Spinal cord (tissue), 10 donors: ENCODE data around the gene GTF2B. TPM values are rescaled to one million over a fixed set of nuclear protein-coding genes. Genes with fewer than 3 reads are reported as not detected.
"Not testable (repeated sequence)": the region's sequence is repeated elsewhere in the genome, so short reads cannot be mapped to it uniquely, and the experiment has no call there.

Experiments used
- DNase-seq, 6 donors: peaks; one replicate each; pipeline versions ENCODE4 v3.0.0 to v3.0.0-alpha.2; 2013 to 2015; ENCODE audit warnings: low spot score in 6 of 6, low read depth in 4 of 6
- H3K27ac ChIP-seq: one replicate; pipeline ENCODE4 v1.5.1; 2013; ENCODE audit warnings: low read depth, low read length, control low read depth
- H3K27me3 ChIP-seq: one replicate; pipeline ENCODE4 v1.6.1; 2013; ENCODE audit warnings: low read length; ENCODE audit not compliant: control insufficient read depth, insufficient read depth
- H3K36me3 ChIP-seq: one replicate; pipeline ENCODE4 v1.6.1; 2013; ENCODE audit warnings: low read length; ENCODE audit not compliant: control insufficient read depth, insufficient read depth
- H3K4me1 ChIP-seq: one replicate; pipeline ENCODE4 v1.6.1; 2013; ENCODE audit warnings: low read length; ENCODE audit not compliant: control insufficient read depth, insufficient read depth
- H3K4me3 ChIP-seq: one replicate; pipeline ENCODE4 v1.5.1; 2013; ENCODE audit warnings: low read depth, low read length, control low read depth
- H3K9me3 ChIP-seq: one replicate; pipeline ENCODE4 v1.6.1; 2013; ENCODE audit warnings: low read length; ENCODE audit not compliant: control insufficient read depth, insufficient read depth
- WGBS: methylation state at CpG from one replicate; pipeline ENCODE4 v1.1.5; 2013; ENCODE audit warnings: missing lambda C conversion rate; ENCODE audit not compliant: insufficient coverage; 5-methylcytosine and 5-hydroxymethylcytosine counted together
- polyA plus RNA-seq, 2 donors: library from polyadenylated mRNA; unstranded; fragments of 120-200 nt; gene quantifications; one replicate each; pipeline ENCODE4 v1.2.1, GENCODE V29; 2013; ENCODE audit not compliant: insufficient read length in 2 of 2
- total RNA-seq, 2 donors: library from RNA; depleted of rRNA in 1 of 2; stranded (reverse); fragments of 120-200 nt in 1 of 2; fragments of >200 nt in 1 of 2; gene quantifications; one replicate each; pipeline versions ENCODE4 v1.2.3 to v1.2.4, GENCODE V29; 2013 to 2014
- donor health status: healthy.

Gene GTF2B
- total and polyA plus RNA-seq, 4 donors: 34.1 to 63.7 (median 44.9) TPM

GRCh38 chr1:88917321-88918025, 26.1 kb upstream of the GTF2B start:
- H3K9me3 ChIP-seq: peaks cover 2% of the 10 kb centered on the region
- H3K27ac ChIP-seq: no peak overlapping the region
- no peak for DNase-seq
- no peak overlapping the region for H3K4me3 ChIP-seq
- no peaks in the 10 kb centered on the region for H3K27me3 ChIP-seq
- peaks cover 3% of the 10 kb centered on the region for H3K36me3 ChIP-seq
- WGBS: 100% methylated on average over 1 of the region's 3 CpGs
- H3K4me1 ChIP-seq: no peaks in the 10 kb centered on the region

GRCh38 chr1:88916883-88917282, 25.5 kb upstream of the GTF2B start:
- Histone ChIP-seq H3K9me3 (peaks cover 2% of the 10 kb centered on the region), H3K36me3 (peaks cover 3% of the 10 kb centered on the region), H3K27ac (no peak overlapping the region), H3K4me1 (no peaks in the 10 kb centered on the region), H3K4me3 (no peak overlapping the region), H3K27me3 (no peaks in the 10 kb centered on the region)
- no CpG with 5 or more reads among the region's 1 CpG for WGBS
- DNase-seq: no peak

DNA sequence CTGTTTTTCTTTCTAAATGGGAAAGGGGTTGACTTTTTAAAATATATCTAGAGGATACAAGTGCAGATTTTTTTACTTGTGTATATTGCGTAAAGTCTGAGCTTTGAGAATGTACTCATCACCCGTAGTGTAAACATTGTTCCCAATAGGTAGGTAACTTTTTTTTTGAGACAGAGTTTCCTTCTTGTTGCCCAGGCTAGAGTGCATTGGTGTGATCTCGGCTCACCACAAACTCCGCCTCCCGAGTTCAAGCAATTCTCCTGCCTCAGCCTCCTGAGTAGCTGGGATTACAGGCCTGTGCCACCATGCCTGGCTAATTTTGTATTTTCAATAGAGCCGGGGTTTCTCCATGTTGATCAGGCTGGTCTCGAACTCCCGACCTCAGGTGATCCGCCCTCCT, 20.4 kb upstream of the GTF2B start:
- not testable (repeated sequence) for H3K9me3 ChIP-seq, H3K36me3 ChIP-seq, H3K4me1 ChIP-seq, H3K4me3 ChIP-seq, H3K27me3 ChIP-seq, H3K27ac ChIP-seq, DNase-seq
- 95% methylated on average over 6 of the region's 9 CpGs for WGBS

- WGBS: 85% methylated on average over 5 of the region's 9 CpGs
- Histone ChIP-seq H3K27ac (no peak overlapping the region), H3K4me1 (no peaks in the 10 kb centered on the region), H3K4me3 (no peak overlapping the region), H3K9me3 (no peaks in the 10 kb centered on the region), H3K36me3 (no peaks in the 10 kb centered on the region), H3K27me3 (no peaks in the 10 kb centered on the region)
- no peak for DNase-seq
Observed at GRCh38 chr1:88911161-88911560, 19.8 kb upstream of the GTF2B start.

DNA sequence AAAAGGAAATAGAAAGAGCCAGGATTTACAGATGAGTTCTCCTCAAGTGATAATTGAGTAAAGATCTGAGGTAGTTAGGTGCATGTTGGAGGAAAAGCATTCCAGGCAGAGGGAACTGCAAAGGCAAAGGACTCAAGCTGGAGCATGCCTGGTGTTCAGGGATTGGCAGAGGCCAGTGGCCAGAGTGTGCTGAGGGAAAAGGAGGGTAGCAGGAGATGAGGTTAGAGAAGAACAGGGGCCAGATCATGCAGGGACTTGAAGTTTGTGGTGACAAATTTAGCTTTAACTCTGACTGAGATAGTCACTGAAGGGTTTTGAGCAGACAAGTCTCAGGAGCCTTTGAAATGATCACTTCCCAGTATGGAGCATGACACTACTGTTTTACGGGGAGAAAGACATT, 19.0 kb upstream of the GTF2B start:
- H3K4me1 ChIP-seq: no peaks in the 10 kb centered on the region
- no peaks in the 10 kb centered on the region for H3K27me3 ChIP-seq
- whole genome bisulfite sequencing: no CpG with 5 or more reads among the region's 1 CpG
- no peaks in the 10 kb centered on the region for H3K9me3 ChIP-seq
- H3K4me3 ChIP-seq: no peak overlapping the region
- H3K27ac ChIP-seq: no peak overlapping the region
- H3K36me3 ChIP-seq: no peaks in the 10 kb centered on the region
- DNase-seq: no peak

DNA sequence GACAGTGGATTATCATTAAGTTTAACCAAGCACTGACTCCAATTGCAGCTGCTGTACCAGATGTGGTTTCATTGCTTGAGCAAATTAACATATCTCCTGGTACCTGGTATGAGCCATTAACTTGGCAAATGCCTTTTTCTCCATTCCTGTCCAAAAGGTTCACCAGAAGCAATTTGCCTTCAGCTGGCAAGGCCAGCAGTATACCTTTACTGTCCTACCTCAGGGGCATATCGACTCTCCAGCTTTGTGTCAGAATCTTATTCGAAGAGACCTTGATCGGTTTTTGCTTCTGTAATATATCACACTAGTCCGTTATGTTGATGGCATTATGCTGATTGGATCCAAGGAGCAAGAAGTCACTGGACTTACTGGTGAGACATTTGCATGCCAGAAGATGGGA, 9.5 kb upstream of the GTF2B start:
- no peaks in the 10 kb centered on the region for H3K4me1 ChIP-seq
- H3K4me3 ChIP-seq: no peak overlapping the region
- DNase-seq: no peak
- WGBS: 100% methylated on average over 3 of the region's 4 CpGs
- H3K9me3 ChIP-seq: no peaks in the 10 kb centered on the region
- no peaks in the 10 kb centered on the region for H3K36me3 ChIP-seq
- H3K27ac ChIP-seq: no peak overlapping the region
- H3K27me3 ChIP-seq: no peaks in the 10 kb centered on the region

- Histone ChIP-seq H3K4me1 (no peaks in the 10 kb centered on the region), H3K27me3 (no peaks in the 10 kb centered on the region), H3K36me3 (no peaks in the 10 kb centered on the region), H3K4me3 (no peak overlapping the region), H3K27ac (no peak overlapping the region), H3K9me3 (no peaks in the 10 kb centered on the region)
- no peak for DNase-seq
- 93% methylated on average over 2 of the region's 4 CpGs for WGBS
Observed at GRCh38 chr1:88897070-88897730, 5.8 kb upstream of the GTF2B start.

DNA sequence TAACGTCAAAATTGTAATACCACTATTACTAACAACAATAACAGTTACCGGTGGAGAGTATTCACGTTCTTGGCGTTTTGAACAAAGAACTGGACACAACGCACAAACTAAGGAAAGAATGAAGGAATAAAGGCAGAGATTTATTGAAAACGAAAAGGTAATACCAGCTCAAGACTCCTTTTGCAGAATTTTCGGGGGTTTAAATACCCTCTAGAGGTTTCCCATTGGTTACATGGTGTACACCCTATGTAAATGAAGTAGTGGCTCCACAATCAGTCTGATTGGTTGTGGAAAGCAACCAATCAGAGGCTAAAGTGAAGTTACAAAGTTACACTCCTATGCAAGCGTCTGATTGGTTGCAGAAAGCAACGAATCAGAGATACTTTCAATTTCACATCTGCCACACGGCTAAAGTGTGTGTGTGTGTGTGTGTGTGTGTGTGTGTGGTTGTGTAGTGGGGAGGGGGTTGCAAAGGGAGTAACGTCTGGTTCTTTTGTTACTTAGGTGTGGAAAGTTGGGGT, 1.1 kb upstream of the GTF2B start:
- H3K27ac ChIP-seq: no peak overlapping the region
- peak in 1 of 6 donors; percentile 34 for DNase-seq
- H3K27me3 ChIP-seq: no peaks in the 10 kb centered on the region
- H3K9me3 ChIP-seq: no peaks in the 10 kb centered on the region
- no peak overlapping the region for H3K4me3 ChIP-seq
- H3K4me1 ChIP-seq: peaks cover 5% of the 10 kb centered on the region
- WGBS: 93% methylated on average over 8 of the region's 11 CpGs
- no peaks in the 10 kb centered on the region for H3K36me3 ChIP-seq

DNA sequence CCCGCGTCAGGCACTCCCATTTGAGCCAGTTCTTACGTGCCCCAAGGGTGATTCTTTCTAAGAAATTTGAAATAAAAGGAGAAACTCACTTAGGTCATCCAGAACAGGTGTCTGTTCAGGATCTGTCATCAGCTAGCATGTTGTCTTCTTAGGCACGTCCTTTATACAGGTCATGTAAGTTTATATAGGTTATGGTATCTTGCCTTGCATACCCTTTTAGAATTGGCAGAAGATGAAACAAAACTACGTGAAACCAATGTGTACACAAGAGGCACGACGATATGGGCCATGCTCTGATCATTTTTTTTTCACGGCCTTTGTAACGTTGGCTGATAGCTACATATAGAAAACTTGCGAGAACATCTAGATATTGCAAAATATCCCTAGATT, 579 bp upstream of the GTF2B start:
- Histone ChIP-seq H3K27ac (peak overlapping the region; percentile 92), H3K27me3 (no peaks in the 10 kb centered on the region), H3K36me3 (peaks cover 1% of the 10 kb centered on the region), H3K4me3 (peak overlapping the region; percentile 91), H3K4me1 (peaks cover 5% of the 10 kb centered on the region), H3K9me3 (no peaks in the 10 kb centered on the region)
- 56% methylated on average over 7 of the region's 10 CpGs for WGBS
- peak in 1 of 6 donors; percentile 28 for DNase-seq
